NCI-H1694 (cell line): Measurements from ENCODE around the gene C17orf50.
A peak's percentile ranks its signal among the peaks of the same experiment; 100 is the strongest.

Experiments
- DNase-seq: peaks from one replicate; lab custom pipeline; 2025; lab: John Stamatoyannopoulos, UW

Gene C17orf50

GRCh38 chr17:35752945-35753764 is 7.5 kb upstream of the C17orf50 start, which contains the start of gene GAS2L2:
TSS of gene GAS2L2 (minus strand) at chr17:35753239. CDS start at chr17:35752850, 389 bp downstream.
- no peak for DNase-seq

DNA sequence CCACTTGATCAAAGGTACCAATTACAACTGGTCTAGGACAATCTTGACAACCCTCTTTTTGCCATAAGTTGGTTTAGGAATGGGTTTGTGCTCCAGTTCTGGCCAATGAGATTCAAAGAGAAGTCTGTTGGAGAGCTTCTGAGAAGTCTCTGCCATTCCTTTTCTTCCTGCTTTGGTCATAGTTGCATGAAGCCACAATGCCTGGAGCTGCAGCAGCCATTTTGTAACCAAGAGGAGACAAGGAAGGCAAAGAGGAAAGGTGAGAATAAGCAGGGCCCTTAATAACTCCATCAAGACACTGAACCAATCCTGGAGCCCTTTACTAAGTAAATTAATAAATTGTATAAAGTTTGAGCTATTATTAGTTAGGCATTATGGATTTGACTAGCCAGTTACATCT is 3.4 kb upstream of the C17orf50 start:
- DNase-seq: no peak

GRCh38 chr17:35761601-35762000 is 914 bp downstream of the C17orf50 start:
- DNase-seq: no peak

GRCh38 chr17:35763767-35764122 is 3.1 kb downstream of the C17orf50 start:
- no peak for DNase-seq

- DNase-seq: peak; percentile 76
Measured at GRCh38 chr17:35764123-35764991, 3.7 kb downstream of the C17orf50 start.

- no peak for DNase-seq
Measured at GRCh38 chr17:35765086-35765710, 4.5 kb downstream of the C17orf50 start.

GRCh38 chr17:35765756-35766488 is 5.2 kb downstream of the C17orf50 start:
- no peak for DNase-seq

- DNase-seq: no peak
Measured at GRCh38 chr17:35766489-35766877, 5.8 kb downstream of the C17orf50 start.

DNA sequence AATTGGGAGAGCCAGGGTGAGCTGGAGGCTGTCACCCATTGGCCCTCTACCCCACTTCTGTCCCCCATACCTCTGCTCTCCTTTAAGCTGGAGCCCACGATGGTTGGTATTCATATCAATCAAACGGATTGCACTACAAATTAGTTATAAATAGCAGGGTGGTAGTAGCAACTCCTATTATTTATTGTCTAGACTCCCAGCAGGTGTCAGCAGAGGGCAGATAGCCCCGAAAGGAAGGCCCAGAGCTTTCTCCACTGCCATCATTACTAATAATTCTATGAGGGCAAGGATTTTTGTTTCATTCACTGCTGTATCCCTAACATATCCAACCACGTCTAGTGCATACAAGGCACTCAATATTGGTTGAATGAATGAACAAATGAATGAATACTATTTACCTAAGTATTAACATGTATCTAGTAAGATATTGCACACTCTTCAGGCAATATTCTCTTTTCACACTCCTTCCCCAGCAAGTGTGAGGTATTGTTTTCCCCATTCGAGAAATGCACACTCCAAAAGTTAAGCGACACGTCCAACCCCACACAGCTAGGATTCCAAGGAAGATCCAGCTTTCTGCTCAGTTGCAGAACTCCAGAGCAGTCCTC is 6.3 kb downstream of the C17orf50 start:
- DNase-seq: peak; percentile 76

DNA sequence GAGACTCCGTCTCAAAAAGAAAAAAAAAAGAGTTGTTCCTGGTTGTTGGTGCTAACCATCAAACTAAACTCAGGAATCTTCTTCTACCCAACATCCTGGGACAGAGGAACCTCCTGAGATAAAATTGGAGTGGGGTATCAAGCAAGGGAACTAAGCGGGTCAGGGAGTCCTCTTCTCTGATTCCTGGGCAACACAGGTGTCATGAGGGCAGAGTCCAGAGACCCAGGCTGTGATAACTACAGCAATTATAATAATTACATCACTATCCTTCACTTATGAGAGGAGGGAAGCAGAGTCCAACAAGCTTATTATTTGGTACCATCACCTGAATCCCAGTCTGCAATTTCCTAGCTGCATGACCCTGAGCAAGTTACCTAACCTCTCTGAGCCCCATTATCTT is 8.1 kb downstream of the C17orf50 start:
- no peak for DNase-seq

- no peak for DNase-seq
Measured at GRCh38 chr17:35769895-35770486, 9.3 kb downstream of the C17orf50 start.

- no peak for DNase-seq
Measured at GRCh38 chr17:35773129-35773528, 12.4 kb downstream of the C17orf50 start.

GRCh38 chr17:35773679-35774425 is 13.2 kb downstream of the C17orf50 start:
- no peak for DNase-seq

DNA sequence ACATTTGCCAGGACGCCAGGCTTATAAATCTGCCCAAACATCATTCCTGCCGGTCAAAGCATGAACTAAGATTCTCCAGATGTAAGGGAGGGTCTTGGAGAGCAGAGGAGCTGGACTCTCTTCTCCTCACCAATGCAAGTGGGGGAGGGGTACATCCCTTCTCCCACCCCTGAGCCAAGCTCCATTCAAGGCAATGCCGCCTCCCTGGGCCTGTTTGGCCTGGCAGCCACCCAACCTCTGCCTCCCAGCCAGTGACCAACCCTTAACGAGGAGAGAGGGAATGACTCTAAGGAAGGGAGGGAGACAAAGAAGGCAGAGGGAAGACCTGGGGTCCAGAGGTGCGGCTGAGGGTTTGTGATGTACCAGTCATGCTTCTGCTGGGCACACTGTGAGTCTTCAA is 13.8 kb downstream of the C17orf50 start:
- DNase-seq: no peak

- DNase-seq: no peak
Measured at GRCh38 chr17:35775039-35775438, 14.4 kb downstream of the C17orf50 start.

DNA sequence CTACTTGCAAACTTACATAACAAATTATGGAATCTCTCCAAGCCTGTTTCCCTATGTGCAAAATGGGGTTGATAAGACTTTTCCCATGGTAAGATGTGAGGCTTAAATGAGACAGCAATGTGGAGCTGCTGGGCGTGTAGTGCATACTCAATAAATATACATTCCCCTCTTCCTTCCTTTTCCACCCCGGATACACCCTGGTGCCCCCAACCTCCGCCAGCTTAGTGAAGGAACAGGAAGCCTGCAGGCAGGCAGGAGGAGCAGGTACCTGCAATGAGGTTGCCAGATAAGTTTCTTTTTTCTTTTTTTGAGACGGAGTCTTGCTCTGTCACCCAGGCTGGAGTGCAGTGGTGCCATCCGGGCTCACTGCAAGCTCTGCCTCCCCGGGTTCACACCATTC is 14.9 kb downstream of the C17orf50 start:
- no peak for DNase-seq

DNA sequence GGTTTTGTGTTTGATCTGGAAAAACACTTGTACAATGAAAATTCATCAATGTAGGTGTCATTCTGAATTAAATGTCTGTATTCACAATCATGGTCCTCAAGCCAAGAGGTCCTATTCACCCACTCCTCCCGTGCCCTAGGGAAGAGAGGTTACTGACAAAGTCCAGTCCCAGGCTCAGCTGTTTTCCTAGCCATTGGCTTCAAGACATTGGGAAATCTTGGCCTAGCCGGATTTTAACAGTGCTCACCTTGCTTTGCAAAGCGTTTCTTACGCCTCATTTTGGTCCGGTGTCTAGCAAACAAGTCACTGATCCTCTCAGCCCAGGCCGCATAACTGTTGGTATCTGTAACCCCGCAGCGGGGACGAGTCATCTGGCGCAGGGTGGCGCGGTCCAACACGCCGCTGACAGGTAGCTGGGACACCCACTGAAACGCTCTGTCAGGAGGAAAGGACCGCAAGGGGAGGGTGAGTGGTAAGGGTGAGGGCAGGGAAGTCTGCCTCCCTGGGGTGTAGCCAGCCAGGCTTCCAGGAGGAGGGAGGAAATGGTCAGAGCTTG is 18.0 kb downstream of the C17orf50 start:
- no peak for DNase-seq

GRCh38 chr17:35780950-35781349 is 20.3 kb downstream of the C17orf50 start:
- no peak for DNase-seq

- no peak for DNase-seq
Measured at GRCh38 chr17:35784895-35785294, 24.2 kb downstream of the C17orf50 start.

- no peak for DNase-seq
Measured at GRCh38 chr17:35786941-35787432, 26.3 kb downstream of the C17orf50 start.
